Measurements from ENCODE around the gene TMBIM1.

TMBIM1 gene

DNA sequence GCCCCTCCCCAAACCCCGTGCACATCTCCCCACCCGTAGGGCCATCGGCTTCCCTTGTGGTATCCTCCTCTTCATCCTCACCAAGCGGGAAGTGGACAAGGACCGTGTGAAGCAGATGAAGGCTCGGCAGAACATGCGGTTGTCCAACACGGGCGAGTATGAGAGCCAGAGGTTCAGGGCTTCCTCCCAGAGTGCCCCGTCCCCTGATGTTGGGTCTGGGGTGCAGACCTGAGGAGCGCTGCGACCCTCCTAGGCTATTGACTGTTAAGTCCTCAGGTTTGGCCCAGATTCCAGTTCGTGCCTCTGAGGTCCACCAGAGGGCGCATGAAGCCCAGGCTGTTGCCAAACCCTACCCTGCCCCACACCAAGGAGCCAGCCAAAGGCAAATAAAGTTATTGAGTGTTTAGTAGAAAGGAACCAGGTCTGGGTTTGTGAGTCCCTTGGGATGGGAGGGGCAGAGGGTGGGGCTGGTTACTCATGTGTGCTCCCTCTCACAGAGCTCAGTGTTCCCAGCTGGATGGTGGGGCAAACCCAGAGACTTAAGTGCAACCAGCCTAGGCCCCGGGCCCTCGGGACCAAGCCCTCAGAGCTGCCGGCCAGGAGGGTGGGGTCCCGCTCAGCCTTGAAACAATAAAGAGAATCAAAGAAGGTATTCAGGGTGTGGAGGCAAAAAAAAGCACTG, 19.6 kb downstream of the TMBIM1 start:
- Mint-ChIP-seq H3K4me3 (peak overlapping the region; percentile 89), H3K36me3 (ENCODE audit: low read depth) (peaks cover 18% of the 10 kb centered on the region), H3K27me3 (ENCODE audit: low read depth, poor library complexity) (no peaks in the 10 kb centered on the region), H3K9me3 (no peaks in the 10 kb centered on the region), H3K4me1 (peaks cover 28% of the 10 kb centered on the region), H3K27ac (no peak overlapping the region)
- DNase-seq = peak; percentile 82
- TF ChIP-seq, protein P1, sequence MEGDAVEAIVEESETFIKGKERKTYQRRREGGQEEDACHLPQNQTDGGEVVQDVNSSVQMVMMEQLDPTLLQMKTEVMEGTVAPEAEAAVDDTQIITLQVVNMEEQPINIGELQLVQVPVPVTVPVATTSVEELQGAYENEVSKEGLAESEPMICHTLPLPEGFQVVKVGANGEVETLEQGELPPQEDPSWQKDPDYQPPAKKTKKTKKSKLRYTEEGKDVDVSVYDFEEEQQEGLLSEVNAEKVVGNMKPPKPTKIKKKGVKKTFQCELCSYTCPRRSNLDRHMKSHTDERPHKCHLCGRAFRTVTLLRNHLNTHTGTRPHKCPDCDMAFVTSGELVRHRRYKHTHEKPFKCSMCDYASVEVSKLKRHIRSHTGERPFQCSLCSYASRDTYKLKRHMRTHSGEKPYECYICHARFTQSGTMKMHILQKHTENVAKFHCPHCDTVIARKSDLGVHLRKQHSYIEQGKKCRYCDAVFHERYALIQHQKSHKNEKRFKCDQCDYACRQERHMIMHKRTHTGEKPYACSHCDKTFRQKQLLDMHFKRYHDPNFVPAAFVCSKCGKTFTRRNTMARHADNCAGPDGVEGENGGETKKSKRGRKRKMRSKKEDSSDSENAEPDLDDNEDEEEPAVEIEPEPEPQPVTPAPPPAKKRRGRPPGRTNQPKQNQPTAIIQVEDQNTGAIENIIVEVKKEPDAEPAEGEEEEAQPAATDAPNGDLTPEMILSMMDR (IDR thresholded peaks at IDR 0.05) = peak; percentile 87

DNA sequence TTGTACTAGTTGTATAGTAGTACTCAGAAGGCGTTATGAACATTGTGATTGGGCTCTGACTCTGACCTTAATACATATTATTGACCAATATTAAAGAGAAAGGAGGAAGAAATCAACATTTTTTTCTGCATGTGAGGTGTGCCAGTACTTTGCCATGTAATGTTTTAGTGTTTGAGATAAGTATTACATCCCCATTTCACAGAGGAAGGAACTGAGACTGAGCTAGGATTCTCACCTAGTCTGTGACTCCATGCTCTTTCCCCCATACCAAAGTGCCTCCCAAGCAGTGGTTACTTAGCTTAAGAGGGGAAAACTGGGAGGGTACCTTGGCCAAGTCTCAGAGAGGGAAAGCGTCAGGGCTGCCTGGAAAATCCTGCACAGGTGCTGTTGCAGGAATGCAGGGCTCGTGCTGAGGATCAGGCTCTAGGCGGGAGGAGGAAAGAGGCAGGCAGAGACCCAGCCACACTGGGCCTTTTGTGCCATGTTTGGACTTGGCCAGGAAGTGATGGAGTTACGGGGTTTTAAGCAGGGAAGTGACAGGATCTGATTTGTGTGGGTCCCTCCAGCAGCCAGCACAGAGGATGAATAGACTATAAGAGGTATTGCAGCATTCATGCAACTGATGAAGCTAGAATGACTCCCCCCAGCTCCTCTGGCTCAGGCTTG, 20.3 kb downstream of the TMBIM1 start:
- Mint-ChIP-seq H3K36me3 (ENCODE audit: low read depth) (peaks cover 24% of the 10 kb centered on the region), H3K27me3 (ENCODE audit: low read depth, poor library complexity) (no peaks in the 10 kb centered on the region), H3K9me3 (no peaks in the 10 kb centered on the region), H3K27ac (no peak overlapping the region), H3K4me1 (peaks cover 34% of the 10 kb centered on the region), H3K4me3 (peak overlapping the region; percentile 89)
- DNase-seq = no peak
- TF ChIP-seq, protein P1 (IDR thresholded peaks at IDR 0.05) = no peak

DNA sequence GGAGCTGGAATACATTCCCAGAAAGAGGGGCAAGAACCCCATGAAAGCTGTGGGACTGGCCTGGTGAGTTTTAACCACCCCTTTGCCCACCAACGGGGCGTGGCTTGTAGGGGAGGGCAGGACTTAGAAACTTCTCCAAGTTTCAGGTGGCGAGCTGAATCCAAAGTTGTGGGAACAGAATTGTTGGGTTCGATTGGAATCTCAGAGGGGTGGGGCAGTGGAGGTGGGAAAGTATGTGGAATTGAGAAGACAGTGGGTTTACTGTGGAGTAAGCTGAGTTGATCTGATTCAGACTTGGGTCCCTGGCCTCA, 20.9 kb downstream of the TMBIM1 start:
- peaks cover 29% of the 10 kb centered on the region for H3K36me3 Mint-ChIP-seq (ENCODE audit: low read depth)
- no peaks in the 10 kb centered on the region for H3K27me3 Mint-ChIP-seq (ENCODE audit: low read depth, poor library complexity)
- H3K4me3 Mint-ChIP-seq = peak overlapping the region; percentile 89
- no peak for DNase-seq
- H3K27ac Mint-ChIP-seq = no peak overlapping the region
- H3K4me1 Mint-ChIP-seq = peaks cover 34% of the 10 kb centered on the region
- no peaks in the 10 kb centered on the region for H3K9me3 Mint-ChIP-seq
- TF ChIP-seq, protein P1 (IDR thresholded peaks at IDR 0.05) = no peak

DNA sequence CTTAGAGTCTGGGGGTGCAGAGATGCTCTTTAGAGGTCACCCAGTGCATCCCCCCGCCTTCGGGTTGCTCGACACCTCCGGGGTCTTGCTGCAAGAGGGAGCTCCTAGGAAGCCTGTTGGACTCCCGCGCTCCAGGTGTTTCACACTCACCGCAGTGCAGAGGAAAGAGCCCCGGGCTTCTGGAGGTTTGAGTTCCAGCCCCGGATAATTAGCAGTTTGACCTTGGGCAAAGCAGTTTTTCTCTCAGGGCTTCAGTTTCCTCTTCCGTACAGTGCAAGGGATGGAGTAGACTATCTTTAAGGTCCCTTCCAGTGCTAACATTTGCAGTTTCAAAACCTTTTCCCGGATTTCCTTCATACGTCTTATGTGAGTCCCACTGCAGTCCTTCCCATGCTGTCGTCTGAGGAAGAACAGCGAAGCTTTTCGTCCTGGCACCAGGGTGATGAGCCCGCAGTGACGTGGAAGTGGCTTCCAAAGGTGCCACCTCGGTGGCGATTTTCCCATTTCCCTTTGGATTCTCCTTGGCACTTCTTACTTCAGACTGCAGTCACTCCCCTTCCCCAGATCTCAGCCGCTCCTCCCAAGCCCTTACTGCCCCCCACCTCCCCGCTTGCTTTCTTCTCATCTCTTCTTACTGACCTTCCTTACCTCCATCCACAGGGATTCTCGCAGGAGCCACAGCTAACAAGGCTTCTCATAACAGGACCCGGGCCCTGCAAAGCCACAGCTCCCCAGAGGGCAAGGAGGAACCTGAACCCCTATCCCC, 21.4 kb downstream of the TMBIM1 start:
- Mint-ChIP-seq H3K4me3 (peak overlapping the region; percentile 89), H3K36me3 (ENCODE audit: low read depth) (peaks cover 32% of the 10 kb centered on the region), H3K27me3 (ENCODE audit: low read depth, poor library complexity) (no peaks in the 10 kb centered on the region), H3K4me1 (peaks cover 34% of the 10 kb centered on the region), H3K27ac (peak overlapping the region; percentile 26), H3K9me3 (no peaks in the 10 kb centered on the region)
- DNase-seq = no peak
- TF ChIP-seq, protein P1 (IDR thresholded peaks at IDR 0.05) = no peak

DNA sequence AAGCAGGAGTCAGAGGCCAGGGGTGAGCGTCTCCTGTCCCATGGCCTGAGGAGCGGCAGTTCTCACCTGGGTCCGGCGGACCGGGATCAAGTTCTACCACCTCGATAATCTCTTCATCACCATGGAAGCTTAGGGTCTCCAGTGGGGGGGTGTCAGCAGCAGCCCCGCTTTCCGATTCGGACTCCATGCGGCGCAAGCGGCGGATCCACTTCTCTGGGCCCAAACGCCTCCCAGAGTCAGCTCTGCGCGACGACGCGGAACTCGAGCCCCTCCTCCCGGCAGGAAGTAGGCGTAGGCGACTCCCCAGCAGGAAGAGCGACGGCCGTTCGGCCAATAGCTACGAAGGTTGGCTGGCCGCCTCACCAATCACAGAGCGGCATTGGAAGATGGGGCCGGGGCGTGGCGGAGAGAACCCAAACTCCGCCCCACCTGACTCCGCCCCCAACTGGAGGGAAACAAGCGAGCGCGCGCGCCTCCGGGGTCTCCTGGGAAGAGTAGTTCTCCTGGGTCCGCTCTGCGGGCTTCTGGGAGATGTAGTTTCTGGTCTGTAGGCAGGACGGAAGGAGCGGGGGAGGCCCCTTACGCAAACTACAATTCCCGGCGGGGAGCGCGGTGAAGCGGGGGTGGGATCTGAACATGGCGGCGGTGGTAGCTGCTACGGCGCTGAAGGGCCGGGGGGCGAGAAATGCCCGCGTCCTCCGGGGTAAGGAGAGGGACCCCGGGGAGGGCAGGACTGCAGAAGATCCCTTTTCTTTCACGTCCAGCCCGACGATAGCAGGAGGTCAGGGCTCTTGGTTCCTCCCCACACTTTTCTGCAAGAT, 22.2 kb downstream of the TMBIM1 start, which contains the start of the genes AAMP and PNKD:
Gene AAMP (minus strand): TSS at position 238 of the 821 bp plus-strand sequence. CDS start 51 bp downstream, at position 187.
Gene PNKD (plus strand): TSS at position 620 of the 821 bp plus-strand sequence. CDS start 17 bp downstream, at position 637.
- no peaks in the 10 kb centered on the region for H3K9me3 Mint-ChIP-seq
- peaks cover 34% of the 10 kb centered on the region for H3K4me1 Mint-ChIP-seq
- TF ChIP-seq, protein P1 (IDR thresholded peaks at IDR 0.05) = no peak
- H3K4me3 Mint-ChIP-seq = peak within 1 kb of the TSS; percentile 89
- no peaks in the 10 kb centered on the region for H3K27me3 Mint-ChIP-seq (ENCODE audit: low read depth, poor library complexity)
- H3K36me3 Mint-ChIP-seq (ENCODE audit: low read depth) = peaks cover 34% of the 10 kb centered on the region
- DNase-seq = peak; percentile 100
- H3K27ac Mint-ChIP-seq = peak within 1 kb of the TSS; percentile 78

Measured in nephron progenitor cell (in vitro differentiated cells).